SK-N-SH (cell line): ENCODE measurements around the gene SLC5A9.

ENCODE experiments used
- ELF1 ChIP-seq: IDR thresholded peaks from 2 replicates; pipeline ENCODE4 v1.4.0; 2012
- EZH2phosphoT487 ChIP-seq: fragments of 200-600 bp; sonication (generic); IDR thresholded peaks from 2 replicates; pipeline ENCODE4 v1.6.1; 2017; ENCODE audit warnings: low read depth, mixed run types, mild to moderate bottlenecking, antibody characterized with exemption, moderate library complexity, borderline replicate concordance
- FOXJ3 ChIP-seq: sonication (generic); formaldehyde crosslinking; IDR thresholded peaks from 2 replicates; pipeline ENCODE4 v1.5.1; 2020; ENCODE audit warnings: mild to moderate bottlenecking, missing genetic modification reagents
- GABPA ChIP-seq: IDR thresholded peaks from 2 replicates; pipeline ENCODE4 v1.4.0; 2012; ENCODE audit warnings: low read depth, mild to moderate bottlenecking
- MXI1 ChIP-seq: IDR thresholded peaks from 2 replicates; pipeline ENCODE4 v1.6.1; 2012; ENCODE audit warnings: mild to moderate bottlenecking, low read depth, low read length, improper control_type of control experiment
- POLR2AphosphoS5 ChIP-seq: IDR thresholded peaks from 2 replicates; pipeline ENCODE4 v1.6.1; 2012; ENCODE audit warnings: low read depth, low read length
- RAD21 ChIP-seq: IDR thresholded peaks from 2 replicates; pipeline ENCODE4 v1.6.1; 2012; ENCODE audit warnings: mild to moderate bottlenecking, low read length
- TF ChIP-seq, protein P1 (sequence below): fragments of 200-600 bp; sonication (generic); IDR thresholded peaks from 2 replicates; pipeline ENCODE4 v1.6.1; 2017; ENCODE audit warnings: antibody characterized with exemption, mild to moderate bottlenecking, moderate library complexity
- TF ChIP-seq, protein P2 (sequence below): fragments of 150-350 bp; IDR thresholded peaks from 2 replicates; pipeline ENCODE4 v1.6.1; 2017; ENCODE audit warnings: antibody characterized with exemption, low read length, low read depth, borderline replicate concordance
- TF ChIP-seq, protein P3 (sequence below): IDR thresholded peaks from 2 replicates; pipeline ENCODE4 v1.4.0; 2012; ENCODE audit warnings: low read depth, borderline replicate concordance
- TF ChIP-seq, protein P4 (sequence below): IDR thresholded peaks from 2 replicates; pipeline ENCODE4; 2012

DNA sequence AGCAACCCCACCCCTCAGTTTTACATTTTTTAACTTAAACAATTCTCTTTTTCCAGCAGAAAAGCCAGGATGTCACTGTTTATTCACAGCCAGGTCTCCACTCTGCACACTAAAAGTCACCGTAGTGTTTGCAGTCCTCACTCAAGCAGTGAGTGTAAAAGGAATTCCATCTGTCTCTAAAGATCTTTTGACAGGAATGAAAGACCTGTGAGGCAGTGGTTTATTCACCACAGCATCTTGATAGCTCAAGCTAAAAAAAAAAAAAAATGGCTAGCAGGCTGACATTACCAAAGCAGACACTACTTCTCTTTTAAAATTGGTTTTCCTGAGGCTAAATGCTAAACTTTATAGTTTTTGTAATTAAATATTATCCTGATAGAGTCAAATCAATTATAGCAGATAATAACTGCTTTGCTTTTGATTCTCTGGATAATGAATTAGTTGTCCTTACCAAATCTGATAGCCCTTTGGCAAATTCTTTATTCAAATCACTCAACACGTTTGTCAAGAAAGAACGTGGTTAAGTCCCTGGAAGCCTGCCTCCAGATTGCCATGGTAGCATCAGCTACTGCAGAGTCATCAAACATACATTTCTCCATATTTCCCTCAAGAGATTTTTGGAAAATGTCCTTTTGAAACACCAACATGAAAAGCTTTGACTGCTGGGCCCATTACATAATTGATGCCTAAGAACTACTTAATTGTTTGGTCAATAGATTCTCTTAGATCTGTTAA is 22.2 kb upstream of the SLC5A9 start:
- TF ChIP-seq, protein P1, sequence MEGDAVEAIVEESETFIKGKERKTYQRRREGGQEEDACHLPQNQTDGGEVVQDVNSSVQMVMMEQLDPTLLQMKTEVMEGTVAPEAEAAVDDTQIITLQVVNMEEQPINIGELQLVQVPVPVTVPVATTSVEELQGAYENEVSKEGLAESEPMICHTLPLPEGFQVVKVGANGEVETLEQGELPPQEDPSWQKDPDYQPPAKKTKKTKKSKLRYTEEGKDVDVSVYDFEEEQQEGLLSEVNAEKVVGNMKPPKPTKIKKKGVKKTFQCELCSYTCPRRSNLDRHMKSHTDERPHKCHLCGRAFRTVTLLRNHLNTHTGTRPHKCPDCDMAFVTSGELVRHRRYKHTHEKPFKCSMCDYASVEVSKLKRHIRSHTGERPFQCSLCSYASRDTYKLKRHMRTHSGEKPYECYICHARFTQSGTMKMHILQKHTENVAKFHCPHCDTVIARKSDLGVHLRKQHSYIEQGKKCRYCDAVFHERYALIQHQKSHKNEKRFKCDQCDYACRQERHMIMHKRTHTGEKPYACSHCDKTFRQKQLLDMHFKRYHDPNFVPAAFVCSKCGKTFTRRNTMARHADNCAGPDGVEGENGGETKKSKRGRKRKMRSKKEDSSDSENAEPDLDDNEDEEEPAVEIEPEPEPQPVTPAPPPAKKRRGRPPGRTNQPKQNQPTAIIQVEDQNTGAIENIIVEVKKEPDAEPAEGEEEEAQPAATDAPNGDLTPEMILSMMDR: no peak
- TF ChIP-seq RAD21 (no peak), POLR2AphosphoS5 (no peak), EZH2phosphoT487 (no peak), ELF1 (no peak), GABPA (no peak), MXI1 (no peak), FOXJ3 (CRISPR knock-in tag) (no peak)
- TF ChIP-seq, protein P2, sequence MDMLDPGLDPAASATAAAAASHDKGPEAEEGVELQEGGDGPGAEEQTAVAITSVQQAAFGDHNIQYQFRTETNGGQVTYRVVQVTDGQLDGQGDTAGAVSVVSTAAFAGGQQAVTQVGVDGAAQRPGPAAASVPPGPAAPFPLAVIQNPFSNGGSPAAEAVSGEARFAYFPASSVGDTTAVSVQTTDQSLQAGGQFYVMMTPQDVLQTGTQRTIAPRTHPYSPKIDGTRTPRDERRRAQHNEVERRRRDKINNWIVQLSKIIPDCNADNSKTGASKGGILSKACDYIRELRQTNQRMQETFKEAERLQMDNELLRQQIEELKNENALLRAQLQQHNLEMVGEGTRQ: no peak
- TF ChIP-seq, protein P3, sequence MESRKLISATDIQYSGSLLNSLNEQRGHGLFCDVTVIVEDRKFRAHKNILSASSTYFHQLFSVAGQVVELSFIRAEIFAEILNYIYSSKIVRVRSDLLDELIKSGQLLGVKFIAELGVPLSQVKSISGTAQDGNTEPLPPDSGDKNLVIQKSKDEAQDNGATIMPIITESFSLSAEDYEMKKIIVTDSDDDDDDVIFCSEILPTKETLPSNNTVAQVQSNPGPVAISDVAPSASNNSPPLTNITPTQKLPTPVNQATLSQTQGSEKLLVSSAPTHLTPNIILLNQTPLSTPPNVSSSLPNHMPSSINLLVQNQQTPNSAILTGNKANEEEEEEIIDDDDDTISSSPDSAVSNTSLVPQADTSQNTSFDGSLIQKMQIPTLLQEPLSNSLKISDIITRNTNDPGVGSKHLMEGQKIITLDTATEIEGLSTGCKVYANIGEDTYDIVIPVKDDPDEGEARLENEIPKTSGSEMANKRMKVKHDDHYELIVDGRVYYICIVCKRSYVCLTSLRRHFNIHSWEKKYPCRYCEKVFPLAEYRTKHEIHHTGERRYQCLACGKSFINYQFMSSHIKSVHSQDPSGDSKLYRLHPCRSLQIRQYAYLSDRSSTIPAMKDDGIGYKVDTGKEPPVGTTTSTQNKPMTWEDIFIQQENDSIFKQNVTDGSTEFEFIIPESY: no peak
- TF ChIP-seq, protein P4, sequence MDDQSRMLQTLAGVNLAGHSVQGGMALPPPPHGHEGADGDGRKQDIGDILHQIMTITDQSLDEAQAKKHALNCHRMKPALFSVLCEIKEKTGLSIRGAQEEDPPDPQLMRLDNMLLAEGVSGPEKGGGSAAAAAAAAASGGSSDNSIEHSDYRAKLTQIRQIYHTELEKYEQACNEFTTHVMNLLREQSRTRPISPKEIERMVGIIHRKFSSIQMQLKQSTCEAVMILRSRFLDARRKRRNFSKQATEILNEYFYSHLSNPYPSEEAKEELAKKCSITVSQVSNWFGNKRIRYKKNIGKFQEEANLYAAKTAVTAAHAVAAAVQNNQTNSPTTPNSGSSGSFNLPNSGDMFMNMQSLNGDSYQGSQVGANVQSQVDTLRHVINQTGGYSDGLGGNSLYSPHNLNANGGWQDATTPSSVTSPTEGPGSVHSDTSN: no peak
